Measurements from ENCODE around the gene DOK4.

Gene DOK4

DNA sequence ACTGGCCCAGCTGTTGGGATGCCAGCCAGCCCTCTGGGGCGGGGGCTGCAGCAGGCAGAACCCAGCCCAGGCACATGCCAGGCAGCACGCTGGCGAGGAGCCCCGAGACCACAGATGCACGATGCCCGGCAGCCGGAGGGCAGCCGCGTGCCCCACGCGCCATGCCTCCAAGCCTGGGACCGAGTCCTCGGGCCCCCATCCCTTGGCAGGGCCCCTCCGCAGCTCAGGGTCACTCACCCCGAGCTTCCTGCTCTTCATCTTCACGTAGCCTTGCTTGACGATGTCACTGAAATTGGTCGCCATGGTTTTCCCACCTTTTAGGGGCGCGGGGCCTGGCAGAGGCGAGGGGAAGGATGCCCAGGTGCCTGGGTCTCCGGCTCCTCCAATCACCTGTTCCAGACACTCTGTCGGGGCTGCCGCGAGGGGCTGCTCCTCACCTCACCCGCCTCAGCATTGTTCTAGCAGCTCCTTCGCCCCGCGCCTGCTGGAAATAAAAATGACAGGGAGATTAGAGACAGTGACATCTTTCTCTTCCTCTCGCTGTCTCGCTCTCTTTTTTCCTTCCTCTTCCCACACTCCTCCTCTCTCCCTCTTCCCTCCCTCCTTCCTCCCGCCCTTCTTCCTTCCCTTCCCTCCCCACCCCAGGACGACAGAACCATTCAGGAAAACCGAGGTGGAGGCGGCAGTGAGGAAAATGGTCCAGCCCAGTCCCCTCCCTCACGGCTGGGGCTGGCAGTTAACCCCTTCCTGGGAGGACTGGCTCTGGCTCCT, 6.9 kb downstream of the DOK4 start:
- DNase-seq (ENCODE audit: extremely low spot score, insufficient read length, low read depth) (no peak), FAIRE-seq (no peak)

DNA sequence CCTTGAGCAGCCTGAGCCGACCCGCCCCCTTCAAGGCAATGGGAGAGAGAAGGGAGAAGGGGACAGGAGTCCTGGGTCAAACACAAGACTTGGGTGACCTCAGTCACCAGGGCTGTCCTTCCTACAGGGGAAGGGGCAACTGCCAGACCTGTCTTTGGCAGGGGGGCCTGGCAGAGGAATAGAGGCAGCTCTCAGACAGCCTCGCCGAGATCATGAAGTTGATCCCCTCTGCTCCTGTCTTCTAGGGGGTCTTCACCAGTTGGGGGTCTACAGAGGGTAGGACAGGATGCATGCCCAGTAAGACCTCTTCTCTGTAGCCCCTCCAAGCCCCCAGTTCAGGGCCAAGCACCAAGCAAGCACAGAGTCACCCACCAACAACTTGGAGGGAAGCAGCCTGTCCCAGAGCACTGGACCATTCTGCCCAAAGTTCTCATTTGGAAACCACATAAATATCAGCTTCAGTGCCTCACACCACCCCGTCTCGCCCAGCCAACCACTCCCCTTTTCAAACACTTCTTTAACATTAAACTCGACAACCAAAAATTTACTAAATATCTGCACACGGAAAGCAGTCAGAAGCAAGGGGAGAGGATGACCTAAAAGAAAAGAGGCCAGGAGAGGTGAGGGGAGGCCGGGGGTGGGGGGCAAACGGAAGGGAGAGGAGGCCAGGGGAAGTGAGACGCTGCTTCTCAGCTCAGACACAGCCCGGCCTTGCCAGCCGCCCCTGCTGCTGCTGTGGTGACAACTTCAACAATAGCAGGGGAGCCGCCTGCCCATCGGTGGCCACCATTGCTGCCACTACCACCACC, 7.7 kb downstream of the DOK4 start:
- FAIRE-seq (no peak), DNase-seq (ENCODE audit: extremely low spot score, insufficient read length, low read depth) (no peak)

DNA sequence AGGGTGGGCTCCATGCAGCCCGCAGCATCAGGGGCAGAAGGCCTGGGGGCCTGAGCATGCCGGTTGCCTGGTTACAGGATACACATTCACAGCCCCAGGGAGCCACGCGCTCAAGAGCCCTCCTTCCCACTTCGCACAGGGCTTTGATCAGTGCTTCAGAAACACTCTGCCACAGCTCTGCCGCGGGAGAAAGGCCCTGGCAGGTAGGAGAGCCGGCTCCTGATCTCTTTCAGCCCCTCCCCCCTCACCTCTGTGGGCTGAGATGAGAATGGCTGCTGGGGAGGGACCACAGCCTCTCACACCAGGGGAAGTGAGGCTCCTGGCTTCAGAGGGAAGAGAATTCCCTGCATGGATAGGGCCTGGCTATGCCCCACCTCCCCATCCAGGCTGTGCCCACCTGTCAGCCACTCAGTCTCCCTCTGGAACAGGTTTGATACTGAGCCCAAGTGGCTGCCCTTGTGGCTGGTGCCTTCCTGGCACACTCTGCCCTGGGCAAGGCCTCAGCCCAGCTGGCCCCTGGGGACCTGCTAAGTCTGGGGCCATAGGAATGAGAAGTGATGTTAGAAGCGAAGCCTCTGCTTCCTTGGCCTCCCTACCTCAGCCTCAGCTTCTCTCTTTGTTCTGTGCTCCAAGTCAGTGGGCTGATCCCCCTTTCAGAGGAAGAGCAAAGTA, 8.6 kb downstream of the DOK4 start:
- DNase-seq (ENCODE audit: extremely low spot score, insufficient read length, low read depth) (no peak), FAIRE-seq (no peak)

- FAIRE-seq: no peak
- no peak for DNase-seq (ENCODE audit: extremely low spot score, insufficient read length, low read depth)
Observed at GRCh38 chr16:57476546-57477410, 9.5 kb downstream of the DOK4 start.

DNA sequence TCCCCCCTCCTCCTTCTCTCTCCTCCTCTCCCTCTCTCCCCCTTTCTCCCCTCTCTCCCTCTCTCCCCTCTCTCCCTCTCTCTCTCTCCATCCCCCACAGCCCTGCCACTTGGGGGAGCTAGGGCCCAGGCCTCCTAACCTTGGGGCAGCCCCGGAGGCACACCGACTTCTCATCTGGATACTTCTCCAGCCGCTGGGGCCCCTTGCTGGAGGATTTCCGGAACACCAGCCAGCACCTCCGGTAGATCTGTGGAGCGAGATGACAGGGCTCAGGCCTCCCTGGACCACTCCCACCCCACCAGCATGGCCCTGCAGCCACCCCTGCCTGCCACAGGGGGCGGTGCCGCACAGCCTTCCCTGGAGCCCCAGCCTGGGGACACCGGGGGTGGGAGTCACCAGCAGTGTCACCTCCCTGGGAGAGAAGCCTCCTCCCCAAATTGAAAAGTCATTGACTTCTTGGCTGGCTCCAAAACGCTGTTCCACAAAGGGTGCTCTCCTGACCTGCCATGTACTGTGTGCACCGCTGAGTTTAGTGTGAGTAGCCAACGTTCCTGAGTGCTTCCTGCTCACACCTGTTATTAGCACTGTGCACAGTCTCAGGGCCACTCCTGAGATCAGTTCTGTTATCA, 10.5 kb downstream of the DOK4 start:
- FAIRE-seq: peak; percentile 82

GRCh38 chr16:57474671-57475661, 11.3 kb downstream of the DOK4 start:
- no peak for DNase-seq (ENCODE audit: extremely low spot score, insufficient read length, low read depth)
- FAIRE-seq: no peak

More for the DNA sequence above, 10.5 kb downstream of the DOK4 start:
- peak; percentile 76 for DNase-seq (ENCODE audit: extremely low spot score, insufficient read length, low read depth)

DNA sequence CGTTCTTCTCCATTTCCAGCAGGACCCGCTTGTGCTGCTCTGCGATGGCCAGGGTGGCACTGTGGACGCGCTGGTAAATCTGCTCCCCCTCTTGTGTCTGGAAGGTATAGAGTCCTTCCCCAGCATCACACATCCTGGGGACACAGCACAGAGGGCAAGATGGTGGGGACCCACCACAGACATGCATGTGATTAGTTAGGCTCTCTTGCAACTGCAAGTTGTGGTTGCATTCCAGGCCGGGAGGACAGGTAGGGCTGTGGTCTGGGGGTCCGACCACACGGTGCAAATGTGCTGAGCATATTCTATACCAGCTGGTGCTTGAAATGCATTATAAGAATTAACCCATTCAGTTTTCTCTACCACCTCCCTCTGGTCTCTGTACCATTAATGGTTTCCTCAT, 12.4 kb downstream of the DOK4 start:
- FAIRE-seq: no peak
- no peak for DNase-seq (ENCODE audit: extremely low spot score, insufficient read length, low read depth)

GRCh38 chr16:57473176-57473840, 13.0 kb downstream of the DOK4 start:
- DNase-seq (ENCODE audit: extremely low spot score, insufficient read length, low read depth) (no peak), FAIRE-seq (no peak)

DNA sequence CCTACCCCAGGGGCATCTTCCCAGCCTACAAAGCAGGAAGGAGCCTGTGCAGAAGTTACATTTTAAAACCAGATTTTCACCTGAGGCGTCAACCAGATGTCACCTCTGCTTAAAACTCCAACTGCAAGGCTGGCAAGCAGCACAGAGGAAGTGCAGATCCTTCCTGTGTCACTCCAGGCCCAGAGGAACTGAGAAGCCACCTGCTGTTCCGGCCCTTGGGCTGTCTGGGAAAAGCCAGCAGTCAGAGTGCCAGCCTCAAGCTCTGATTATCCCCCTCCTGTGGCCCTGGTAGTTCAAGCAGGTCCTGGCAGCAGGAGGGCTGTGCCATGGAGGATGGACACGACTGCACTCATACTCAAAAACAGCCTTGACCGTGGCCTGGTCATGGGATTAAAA, 13.6 kb downstream of the DOK4 start:
- DNase-seq (ENCODE audit: extremely low spot score, insufficient read length, low read depth): no peak
- FAIRE-seq: no peak

GRCh38 chr16:57471852-57472664, 14.2 kb downstream of the DOK4 start:
- DNase-seq (ENCODE audit: extremely low spot score, insufficient read length, low read depth): no peak
- FAIRE-seq: no peak

GRCh38 chr16:57471209-57471608, 15.1 kb downstream of the DOK4 start:
- DNase-seq (ENCODE audit: extremely low spot score, insufficient read length, low read depth) (no peak), FAIRE-seq (no peak)

- FAIRE-seq: no peak
Observed at GRCh38 chr16:57470711-57471110, 15.6 kb downstream of the DOK4 start.

DNA sequence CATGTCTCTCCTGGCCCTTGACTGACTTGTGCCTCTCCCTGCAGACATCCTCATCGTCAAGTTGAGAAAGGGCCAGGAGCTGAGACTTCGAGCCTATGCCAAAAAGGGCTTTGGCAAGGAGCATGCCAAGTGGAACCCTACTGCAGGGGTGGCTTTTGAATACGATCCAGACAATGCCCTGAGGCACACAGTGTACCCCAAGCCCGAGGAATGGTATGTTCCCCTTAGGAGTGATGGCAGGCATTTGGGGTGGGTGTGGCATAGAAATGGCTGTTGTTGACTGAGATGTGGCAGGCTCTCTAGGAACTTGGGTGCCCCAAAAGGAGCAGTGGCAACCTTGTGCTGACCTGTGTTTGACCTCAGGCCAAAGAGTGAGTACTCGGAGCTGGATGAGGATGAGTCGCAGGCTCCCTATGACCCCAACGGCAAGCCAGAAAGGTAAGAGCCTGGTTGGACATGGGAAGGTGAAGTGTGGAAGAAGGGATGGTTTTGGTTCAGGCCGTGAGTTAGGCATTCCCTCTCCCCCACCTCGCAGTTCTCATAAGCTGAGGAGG, 16.3 kb downstream of the DOK4 start:
- no peak for FAIRE-seq
- no peak for DNase-seq (ENCODE audit: extremely low spot score, insufficient read length, low read depth)

More at GRCh38 chr16:57470711-57471110, 15.6 kb downstream of the DOK4 start:
- DNase-seq (ENCODE audit: extremely low spot score, insufficient read length, low read depth): no peak

DNA sequence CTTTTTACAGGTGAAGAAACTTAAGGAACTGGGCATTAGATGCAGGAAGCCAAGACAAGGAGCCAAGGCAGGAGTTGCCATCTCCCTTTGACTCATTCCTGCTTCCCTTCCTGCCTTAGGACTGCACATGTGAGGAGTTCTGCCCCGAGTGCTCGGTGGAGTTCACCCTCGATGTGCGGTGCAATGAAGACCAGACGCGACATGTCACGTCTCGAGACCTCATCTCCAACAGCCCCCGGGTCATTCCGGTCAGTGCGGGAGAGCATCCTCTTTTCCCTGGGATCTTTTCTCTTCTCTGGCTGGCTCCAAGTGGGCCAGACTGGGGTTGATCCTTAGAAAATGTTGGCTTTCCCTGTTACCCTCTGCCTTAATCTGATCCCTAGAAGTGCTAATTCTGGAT, 17.2 kb downstream of the DOK4 start:
- FAIRE-seq (no peak), DNase-seq (ENCODE audit: extremely low spot score, insufficient read length, low read depth) (no peak)

- DNase-seq (ENCODE audit: extremely low spot score, insufficient read length, low read depth) (no peak), FAIRE-seq (no peak)
Observed at GRCh38 chr16:57468346-57468745, 17.9 kb downstream of the DOK4 start.

- no peak for FAIRE-seq
- DNase-seq (ENCODE audit: extremely low spot score, insufficient read length, low read depth): no peak
Observed at GRCh38 chr16:57464523-57464922, 21.8 kb downstream of the DOK4 start.

GRCh38 chr16:57462978-57463362, 23.3 kb downstream of the DOK4 start:
- FAIRE-seq: no peak

More at GRCh38 chr16:57462978-57463362, 23.3 kb downstream of the DOK4 start:
- DNase-seq (ENCODE audit: extremely low spot score, insufficient read length, low read depth): no peak

Measured in GM18507 (cell line).